ENCODE results near the gene EFNA4. TPM values are rescaled to one million over a fixed set of nuclear protein-coding genes. Genes with fewer than 3 reads are reported as not detected.

Gene EFNA4
- total and polyA plus RNA-seq, 2 donors (not counting 1 experiment from before 2014, with no cell fraction given), result 8.4 to 10.6 TPM

GRCh38 chr1:155110826-155111225, 47.3 kb downstream of the EFNA4 start:
- ChIA-PET POLR2A (no interaction called here), CTCF (no interaction called here)
- no peak overlapping the region for H3K9ac ChIP-seq (ENCODE audit: low read length)
- no peaks in the 10 kb centered on the region for H4K20me1 ChIP-seq (ENCODE audit: control insufficient read depth, insufficient read depth, low read length, poor library complexity, severe bottlenecking)
- no peaks in the 10 kb centered on the region for H3K4me1 ChIP-seq (ENCODE audit: control insufficient read depth in 2 of 2, insufficient read depth in 2 of 2, low read length in 2 of 2)
- WGBS (ENCODE audit: insufficient coverage), result 17% methylated on average over 6 of the region's 8 CpGs
- Mint-ChIP-seq H3K9me3 (ENCODE audit: insufficient read depth) (no peaks in the 10 kb centered on the region), H3K27me3 (peaks cover 7% of the 10 kb centered on the region), H3K27ac (no peak overlapping the region), H3K4me1 (no peaks in the 10 kb centered on the region), H3K4me3 (no peak overlapping the region)
- H3K79me2 ChIP-seq (ENCODE audit: control insufficient read depth, insufficient read depth, low read length), result no peaks in the 10 kb centered on the region
- peaks cover 0 to 3% (median 0%) of the 10 kb centered on the region in 4 experiments for H3K27me3 ChIP-seq (replicated peaks in 1 of 4; ENCODE audit: control extremely low read depth in 1 of 4, control insufficient read depth in 3 of 4, insufficient read depth in 4 of 4, low read length in 3 of 4)
- DNase-seq, result no peak
- H3K4me2 ChIP-seq (replicated peaks; ENCODE audit: low read depth, low read length, poor library complexity, severe bottlenecking), result no peak overlapping the region
- intact Hi-C loops (cut with micrococcal nuclease), result no loop called here
- no peak for ATAC-seq (ENCODE audit: low read depth)
- no peaks in the 10 kb centered on the region for H3K9me3 ChIP-seq (ENCODE audit: control extremely low read depth in 1 of 3, control insufficient read depth in 2 of 3, insufficient read depth in 1 of 3, low read length in 2 of 3)
- no peak for TF ChIP-seq EZH2 (IDR thresholded peaks at IDR 0.05; ENCODE audit: borderline replicate concordance, insufficient read depth, low read depth, low read length, poor library complexity, severe bottlenecking)
- TF ChIP-seq CTCF (IDR thresholded peaks at IDR 0.05), result no peak
- no peak overlapping the region for H3K27ac ChIP-seq (ENCODE audit: low read length in 2 of 2)
- H3K36me3 ChIP-seq (replicated peaks in 1 of 2; ENCODE audit: control extremely low read depth in 1 of 2, control insufficient read depth in 1 of 2, extremely low read depth in 1 of 2, insufficient read depth in 2 of 2, low read length in 1 of 2), result no peaks in the 10 kb centered on the region
- H3K4me3 ChIP-seq (ENCODE audit: control extremely low read depth in 1 of 5, extremely low read depth in 1 of 5, insufficient read depth in 1 of 5, low read depth in 2 of 5, low read length in 4 of 5), result no peak overlapping the region
- H2AFZ ChIP-seq (ENCODE audit: insufficient read depth, low read depth, low read length, poor library complexity, severe bottlenecking), result no peak overlapping the region

- Histone ChIP-seq H2AFZ (ENCODE audit: insufficient read depth, low read depth, low read length, poor library complexity, severe bottlenecking) (no peak overlapping the region), H3K4me1 (ENCODE audit: control insufficient read depth in 2 of 2, insufficient read depth in 2 of 2, low read length in 2 of 2) (no peaks in the 10 kb centered on the region), H3K9ac (ENCODE audit: low read length) (no peak overlapping the region), H3K4me3 (ENCODE audit: control extremely low read depth in 1 of 5, extremely low read depth in 1 of 5, insufficient read depth in 1 of 5, low read depth in 2 of 5, low read length in 4 of 5) (no peak overlapping the region), H3K27me3 (replicated peaks in 1 of 4; ENCODE audit: control extremely low read depth in 1 of 4, control insufficient read depth in 3 of 4, insufficient read depth in 4 of 4, low read length in 3 of 4) (peaks cover 0 to 7% (median 3%) of the 10 kb centered on the region in 4 experiments), H3K9me3 (ENCODE audit: control extremely low read depth in 1 of 3, control insufficient read depth in 2 of 3, insufficient read depth in 1 of 3, low read length in 2 of 3) (no peaks in the 10 kb centered on the region), H3K27ac (ENCODE audit: low read length in 2 of 2) (no peak overlapping the region), H3K36me3 (replicated peaks in 1 of 2; ENCODE audit: control extremely low read depth in 1 of 2, control insufficient read depth in 1 of 2, extremely low read depth in 1 of 2, insufficient read depth in 2 of 2, low read length in 1 of 2) (no peaks in the 10 kb centered on the region), H3K79me2 (ENCODE audit: control insufficient read depth, insufficient read depth, low read length) (no peaks in the 10 kb centered on the region), H3K4me2 (replicated peaks; ENCODE audit: low read depth, low read length, poor library complexity, severe bottlenecking) (no peak overlapping the region), H4K20me1 (ENCODE audit: control insufficient read depth, insufficient read depth, low read length, poor library complexity, severe bottlenecking) (no peaks in the 10 kb centered on the region)
- WGBS (ENCODE audit: insufficient coverage), result 100% methylated on average over 2 of the region's 5 CpGs
- ATAC-seq (ENCODE audit: low read depth) (no peak), DNase-seq (no peak)
- ChIA-PET POLR2A (no interaction called here), CTCF (no interaction called here)
- Mint-ChIP-seq H3K4me3 (no peak overlapping the region), H3K9me3 (ENCODE audit: insufficient read depth) (no peaks in the 10 kb centered on the region), H3K4me1 (no peaks in the 10 kb centered on the region), H3K27me3 (peaks cover 21% of the 10 kb centered on the region), H3K27ac (no peak overlapping the region)
- TF ChIP-seq CTCF (IDR thresholded peaks at IDR 0.05) (no peak), EZH2 (IDR thresholded peaks at IDR 0.05; ENCODE audit: borderline replicate concordance, insufficient read depth, low read depth, low read length, poor library complexity, severe bottlenecking) (no peak)
- intact Hi-C loops (cut with micrococcal nuclease), result no loop called here
These were observed 50.0 kb downstream of the EFNA4 start for GRCh38 chr1:155113450-155113980.
